Activated naive CD8-positive, alpha-beta T cell treated with anti-CD3 and anti-CD28 coated beads, Interleukin-2, amount 50 U/mL, for 16 hours (primary cell): ENCODE data around the gene WDR93.

Experiments
- DNase-seq: peaks from one replicate; pipeline ENCODE4 v3.0.0-alpha.2; 2020; ENCODE audit warnings: low read depth, low spot score

WDR93 gene

GRCh38 chr15:89749054-89749453 is 58.4 kb downstream of the WDR93 start:
- no peak for DNase-seq

- DNase-seq: no peak
These were observed 58.9 kb downstream of the WDR93 start for GRCh38 chr15:89749526-89749925.

- DNase-seq: no peak
These were observed 59.4 kb downstream of the WDR93 start for GRCh38 chr15:89749951-89750559.

GRCh38 chr15:89750560-89751542 is 60.2 kb downstream of the WDR93 start, which contains the start of gene MESP1:
MESP1 (minus strand) TSS chr15:89751249; CDS start chr15:89751231, 18 bp downstream.
- DNase-seq: peak; percentile 57

- DNase-seq: no peak
These were observed 61.1 kb downstream of the WDR93 start for GRCh38 chr15:89751748-89752147.

- no peak for DNase-seq
These were observed 63.2 kb downstream of the WDR93 start for GRCh38 chr15:89753855-89754254.

GRCh38 chr15:89754361-89755154 is 63.9 kb downstream of the WDR93 start:
- DNase-seq: no peak

- DNase-seq: no peak
These were observed 65.1 kb downstream of the WDR93 start for GRCh38 chr15:89755701-89756100.

GRCh38 chr15:89756897-89757296 is 66.3 kb downstream of the WDR93 start:
- no peak for DNase-seq

GRCh38 chr15:89758283-89758682 is 67.7 kb downstream of the WDR93 start:
- DNase-seq: no peak

GRCh38 chr15:89758981-89759380 is 68.4 kb downstream of the WDR93 start:
- no peak for DNase-seq

GRCh38 chr15:89759835-89760234 is 69.2 kb downstream of the WDR93 start:
- DNase-seq: no peak

- peak; percentile 19 for DNase-seq
These were observed 69.8 kb downstream of the WDR93 start for GRCh38 chr15:89760303-89761008.

- DNase-seq: no peak
These were observed 70.6 kb downstream of the WDR93 start for GRCh38 chr15:89761009-89761831.

- DNase-seq: no peak
These were observed 71.3 kb downstream of the WDR93 start for GRCh38 chr15:89761929-89762328.

GRCh38 chr15:89765694-89766093 is 75.1 kb downstream of the WDR93 start:
- DNase-seq: no peak

- DNase-seq: no peak
These were observed 76.0 kb downstream of the WDR93 start for GRCh38 chr15:89766357-89767311.

- no peak for DNase-seq
These were observed 76.9 kb downstream of the WDR93 start for GRCh38 chr15:89767411-89767915.

GRCh38 chr15:89768071-89768500 is 77.5 kb downstream of the WDR93 start:
- no peak for DNase-seq
